ENCODE data around the gene IZUMO1. TPM values are rescaled to one million over a fixed set of nuclear protein-coding genes. Genes with fewer than 3 reads are reported as not detected.
A peak's percentile ranks its signal among the peaks of the same experiment; 100 is the strongest.

IZUMO1 gene
- total and polyA plus RNA-seq, 2 of the 4 experiments (the other 2 are of a cell fraction): not detected

DNA sequence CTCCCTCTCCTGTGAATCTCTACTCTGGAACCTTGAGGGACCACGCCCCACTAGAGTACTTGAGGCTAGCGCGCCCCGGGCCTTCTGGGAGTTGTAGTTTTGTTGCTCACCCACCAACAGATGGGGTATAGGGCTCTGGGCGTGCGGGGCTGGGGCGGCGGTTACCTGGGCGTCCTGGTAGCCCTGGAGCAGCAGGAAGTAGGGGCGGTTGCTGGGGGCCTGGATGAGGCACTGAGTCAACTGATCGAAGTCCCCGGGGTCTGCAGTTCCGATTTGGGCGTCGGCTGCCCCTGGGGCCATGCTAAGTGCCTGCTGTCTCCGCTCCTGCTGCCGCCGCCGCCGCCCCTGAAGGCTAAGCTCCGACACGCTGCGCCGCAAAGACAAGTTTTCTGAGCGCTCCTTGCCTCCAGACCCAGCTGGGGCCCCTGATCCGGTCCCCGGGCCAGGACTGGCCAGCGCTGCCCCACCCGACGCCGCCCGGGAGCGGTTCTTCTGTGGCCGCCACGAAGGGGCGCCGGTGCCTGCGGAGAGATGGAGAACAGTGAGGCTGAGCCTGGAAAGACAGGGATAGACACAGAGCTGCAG is 11.6 kb downstream of the IZUMO1 start:
- CTCF ChIA-PET: no interaction called here
- dilution Hi-C loops (cut with HindIII; ENCODE audit: low sequenced_read_pairs, unreplicated experiment): no loop called here
- no peak for ATAC-seq (ENCODE audit: low read depth)

More for the DNA sequence above, 11.6 kb downstream of the IZUMO1 start:
- H2BK120ac ChIP-seq (ENCODE audit: low read depth, low read length): no peak overlapping the region
- H2AK9ac ChIP-seq (replicated peaks; ENCODE audit: low read depth, low read length, poor library complexity): peak overlapping the region; percentile 78
- no peak overlapping the region for H4K91ac ChIP-seq (ENCODE audit: insufficient read depth, low read depth, low read length)
- H3K18ac ChIP-seq (ENCODE audit: low read depth, low read length): no peak overlapping the region
- no peak overlapping the region for H3K27ac ChIP-seq (ENCODE audit: insufficient read depth, low read length)
- no peak overlapping the region for H4K8ac ChIP-seq (ENCODE audit: low read depth in 2 of 2, low read length in 2 of 2)
- peaks cover 3% of the 10 kb centered on the region for H3K9me3 ChIP-seq (ENCODE audit: control insufficient read depth, insufficient read depth, low read length)
- in situ Hi-C loops (cut with MboI; ENCODE audit: low sequenced_read_pairs) (no loop called here), intact Hi-C loops (cut with micrococcal nuclease) (no loop called here)
- H3K14ac ChIP-seq (replicated peaks; ENCODE audit: low read depth, low read length): no peak overlapping the region
- H3K4me1 ChIP-seq (ENCODE audit: control insufficient read depth, insufficient read depth, low read length): peaks cover 5% of the 10 kb centered on the region
- DNase-seq: no peak
- H3K23ac ChIP-seq (ENCODE audit: low read depth, low read length): no peak overlapping the region
- no peak overlapping the region for H4K5ac ChIP-seq (ENCODE audit: low read depth, low read length)
- H2BK15ac ChIP-seq (ENCODE audit: low read depth, low read length): no peak overlapping the region
- H3K56ac ChIP-seq (ENCODE audit: extremely low read depth, insufficient read depth, low read length): no peak overlapping the region
- no TSS peak for BruUV-seq (replicated peaks)
- H3K79me1 ChIP-seq (ENCODE audit: low read depth in 1 of 2, low read length in 2 of 2): no peaks in the 10 kb centered on the region
- WGBS, 2 experiments (ENCODE audit: extremely low coverage in 2 of 2, insufficient read length in 1 of 2): 10% methylated on average over 31 of the region's 38 CpGs; no CpG with 5 or more reads in 1 of the 2 experiments
- no peak overlapping the region for H2BK20ac ChIP-seq (ENCODE audit: low read depth, low read length)
- no peak overlapping the region for H3K4me2 ChIP-seq (ENCODE audit: low read depth, low read length)
- peak overlapping the region; percentile 88 for H2AFZ ChIP-seq (replicated peaks; ENCODE audit: low read length, poor library complexity)
- no peaks in the 10 kb centered on the region for H3K36me3 ChIP-seq (ENCODE audit: control insufficient read depth, insufficient read depth, low read length)
- peaks cover 28% of the 10 kb centered on the region for H3K27me3 ChIP-seq (ENCODE audit: control insufficient read depth, insufficient read depth, low read length)
- peaks cover 3% of the 10 kb centered on the region for H3K9me1 ChIP-seq (ENCODE audit: insufficient read depth, low read length)
- no peak overlapping the region for H3K9ac ChIP-seq (ENCODE audit: low read depth, low read length)
- H2BK5ac ChIP-seq (ENCODE audit: low read depth, low read length, poor library complexity, severe bottlenecking): no peak overlapping the region
- POLR2A ChIA-PET (ENCODE audit: unreplicated experiment): no interaction called here
- H4K20me1 ChIP-seq (ENCODE audit: insufficient read depth, low read length): no peaks in the 10 kb centered on the region
- H3K4me3 ChIP-seq (ENCODE audit: insufficient read depth, low read depth, low read length): no peak overlapping the region
- TF ChIP-seq POLR2A (IDR thresholded peaks at IDR 0.05; ENCODE audit: low read depth, low read length): no peak
- no peak for TF ChIP-seq CEBPB (IDR thresholded peaks at IDR 0.05; ENCODE audit: low read depth, low read length)
- no peak for TF ChIP-seq BHLHE40 (IDR thresholded peaks at IDR 0.05; ENCODE audit: low read depth, low read length)
- TF ChIP-seq RFX5 (IDR thresholded peaks at IDR 0.05; ENCODE audit: low read depth, low read length): no peak
- TF ChIP-seq MAZ (IDR thresholded peaks at IDR 0.05; ENCODE audit: borderline replicate concordance, low read depth, low read length): no peak
- TF ChIP-seq, protein P1, sequence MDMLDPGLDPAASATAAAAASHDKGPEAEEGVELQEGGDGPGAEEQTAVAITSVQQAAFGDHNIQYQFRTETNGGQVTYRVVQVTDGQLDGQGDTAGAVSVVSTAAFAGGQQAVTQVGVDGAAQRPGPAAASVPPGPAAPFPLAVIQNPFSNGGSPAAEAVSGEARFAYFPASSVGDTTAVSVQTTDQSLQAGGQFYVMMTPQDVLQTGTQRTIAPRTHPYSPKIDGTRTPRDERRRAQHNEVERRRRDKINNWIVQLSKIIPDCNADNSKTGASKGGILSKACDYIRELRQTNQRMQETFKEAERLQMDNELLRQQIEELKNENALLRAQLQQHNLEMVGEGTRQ (IDR thresholded peaks at IDR 0.05; ENCODE audit: low read depth, low read length): no peak
- TF ChIP-seq MAFK (IDR thresholded peaks at IDR 0.05; ENCODE audit: low read depth, low read length): no peak
- no peak for TF ChIP-seq CHD1 (IDR thresholded peaks at IDR 0.05; ENCODE audit: low read depth, low read length)
- TF ChIP-seq, protein P2, sequence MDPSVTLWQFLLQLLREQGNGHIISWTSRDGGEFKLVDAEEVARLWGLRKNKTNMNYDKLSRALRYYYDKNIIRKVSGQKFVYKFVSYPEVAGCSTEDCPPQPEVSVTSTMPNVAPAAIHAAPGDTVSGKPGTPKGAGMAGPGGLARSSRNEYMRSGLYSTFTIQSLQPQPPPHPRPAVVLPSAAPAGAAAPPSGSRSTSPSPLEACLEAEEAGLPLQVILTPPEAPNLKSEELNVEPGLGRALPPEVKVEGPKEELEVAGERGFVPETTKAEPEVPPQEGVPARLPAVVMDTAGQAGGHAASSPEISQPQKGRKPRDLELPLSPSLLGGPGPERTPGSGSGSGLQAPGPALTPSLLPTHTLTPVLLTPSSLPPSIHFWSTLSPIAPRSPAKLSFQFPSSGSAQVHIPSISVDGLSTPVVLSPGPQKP (IDR thresholded peaks at IDR 0.05; ENCODE audit: borderline replicate concordance, low read depth, low read length): no peak
- TF ChIP-seq RAD21 (IDR thresholded peaks at IDR 0.05; ENCODE audit: low read length): no peak
- TF ChIP-seq NFE2L2 (IDR thresholded peaks at IDR 0.05; ENCODE audit: low read depth, low read length): no peak
- TF ChIP-seq, protein P3, sequence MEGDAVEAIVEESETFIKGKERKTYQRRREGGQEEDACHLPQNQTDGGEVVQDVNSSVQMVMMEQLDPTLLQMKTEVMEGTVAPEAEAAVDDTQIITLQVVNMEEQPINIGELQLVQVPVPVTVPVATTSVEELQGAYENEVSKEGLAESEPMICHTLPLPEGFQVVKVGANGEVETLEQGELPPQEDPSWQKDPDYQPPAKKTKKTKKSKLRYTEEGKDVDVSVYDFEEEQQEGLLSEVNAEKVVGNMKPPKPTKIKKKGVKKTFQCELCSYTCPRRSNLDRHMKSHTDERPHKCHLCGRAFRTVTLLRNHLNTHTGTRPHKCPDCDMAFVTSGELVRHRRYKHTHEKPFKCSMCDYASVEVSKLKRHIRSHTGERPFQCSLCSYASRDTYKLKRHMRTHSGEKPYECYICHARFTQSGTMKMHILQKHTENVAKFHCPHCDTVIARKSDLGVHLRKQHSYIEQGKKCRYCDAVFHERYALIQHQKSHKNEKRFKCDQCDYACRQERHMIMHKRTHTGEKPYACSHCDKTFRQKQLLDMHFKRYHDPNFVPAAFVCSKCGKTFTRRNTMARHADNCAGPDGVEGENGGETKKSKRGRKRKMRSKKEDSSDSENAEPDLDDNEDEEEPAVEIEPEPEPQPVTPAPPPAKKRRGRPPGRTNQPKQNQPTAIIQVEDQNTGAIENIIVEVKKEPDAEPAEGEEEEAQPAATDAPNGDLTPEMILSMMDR (conservative IDR thresholded peaks at IDR 0.05; ENCODE audit: low read depth, low read length): no peak
- TF ChIP-seq SMC3 (IDR thresholded peaks at IDR 0.05; ENCODE audit: low read depth, low read length): no peak
- TF ChIP-seq FOS (IDR thresholded peaks at IDR 0.05; ENCODE audit: low read depth, low read length): no peak
- TF ChIP-seq MXI1 (IDR thresholded peaks at IDR 0.05; ENCODE audit: borderline replicate concordance, low read depth, low read length): no peak
- TF ChIP-seq RCOR1 (IDR thresholded peaks at IDR 0.05; ENCODE audit: insufficient replicate concordance, low read length): no peak
- H2AK5ac ChIP-seq (ENCODE audit: low read depth, low read length): no peak overlapping the region
- no peak overlapping the region for H3K4ac ChIP-seq (ENCODE audit: low read depth, low read length)
